Measurements from ENCODE around the gene SCAP.
A peak's percentile ranks its signal among the peaks of the same experiment; 100 is the strongest.

Gene SCAP

GRCh38 chr3:47412842-47413520 lies 62.8 kb downstream of the SCAP start:
- DNase-seq (ENCODE audit: low read depth): no peak
- no peak overlapping the region for H3K4me3 ChIP-seq (ENCODE audit: low read depth, low read length)
- peak; percentile 33 for TF ChIP-seq CTCF (conservative IDR thresholded peaks at IDR 0.05; ENCODE audit: low read depth, low read length)

GRCh38 chr3:47412453-47412756 lies 63.3 kb downstream of the SCAP start:
- no peak for DNase-seq (ENCODE audit: low read depth)
- H3K4me3 ChIP-seq (ENCODE audit: low read depth, low read length): no peak overlapping the region
- no peak for TF ChIP-seq CTCF (conservative IDR thresholded peaks at IDR 0.05; ENCODE audit: low read depth, low read length)

DNA sequence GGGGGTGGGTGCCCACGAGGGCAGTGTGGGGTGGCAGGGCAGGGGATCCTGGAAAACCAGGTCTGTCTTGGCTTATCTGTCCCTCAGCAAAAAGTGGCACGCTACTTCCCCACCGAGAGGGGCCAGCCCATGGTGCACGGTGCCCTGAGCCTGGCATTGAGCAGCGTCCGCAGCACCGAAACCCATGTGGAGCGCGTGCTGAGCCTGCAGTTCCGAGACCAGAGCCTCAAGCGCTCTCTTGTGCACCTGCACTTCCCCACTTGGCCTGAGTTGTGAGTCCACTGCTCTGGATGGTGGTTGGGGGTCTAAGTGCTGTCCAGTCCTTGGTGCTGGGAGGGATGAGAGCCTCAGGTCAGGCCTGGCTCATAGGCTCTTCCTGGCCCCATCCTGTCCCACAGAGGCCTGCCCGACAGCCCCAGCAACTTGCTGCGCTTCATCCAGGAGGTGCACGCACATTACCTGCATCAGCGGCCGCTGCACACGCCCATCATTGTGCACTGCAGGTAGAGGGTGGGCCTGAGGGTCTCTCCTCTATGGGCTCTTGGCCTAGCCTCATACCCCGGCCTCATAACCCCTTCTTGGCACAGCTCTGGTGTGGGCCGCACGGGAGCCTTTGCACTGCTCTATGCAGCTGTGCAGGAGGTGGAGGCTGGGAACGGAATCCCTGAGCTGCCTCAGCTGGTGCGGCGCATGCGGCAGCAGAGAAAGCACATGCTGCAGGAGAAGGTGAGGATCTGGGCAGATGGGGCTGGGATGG lies 63.9 kb downstream of the SCAP start:
- H3K4me3 ChIP-seq (ENCODE audit: low read depth, low read length): no peak overlapping the region

GRCh38 chr3:47410801-47411646 lies 64.7 kb downstream of the SCAP start:
- TF ChIP-seq CTCF (conservative IDR thresholded peaks at IDR 0.05; ENCODE audit: low read depth, low read length): no peak
- no peak for DNase-seq (ENCODE audit: low read depth)

More for the DNA sequence above, 63.9 kb downstream of the SCAP start:
- TF ChIP-seq CTCF (conservative IDR thresholded peaks at IDR 0.05; ENCODE audit: low read depth, low read length): no peak
- DNase-seq (ENCODE audit: low read depth): no peak

GRCh38 chr3:47410417-47410720 lies 65.4 kb downstream of the SCAP start:
- no peak for TF ChIP-seq CTCF (conservative IDR thresholded peaks at IDR 0.05; ENCODE audit: low read depth, low read length)
- no peak for DNase-seq (ENCODE audit: low read depth)

More at GRCh38 chr3:47410801-47411646, 64.7 kb downstream of the SCAP start:
- H3K4me3 ChIP-seq (ENCODE audit: low read depth, low read length): no peak overlapping the region

GRCh38 chr3:47409688-47410416 lies 65.9 kb downstream of the SCAP start:
- DNase-seq (ENCODE audit: low read depth): no peak
- no peak for TF ChIP-seq CTCF (conservative IDR thresholded peaks at IDR 0.05; ENCODE audit: low read depth, low read length)
- H3K4me3 ChIP-seq (ENCODE audit: low read depth, low read length): no peak overlapping the region

More at GRCh38 chr3:47410417-47410720, 65.4 kb downstream of the SCAP start:
- H3K4me3 ChIP-seq (ENCODE audit: low read depth, low read length): no peak overlapping the region
